Liver (tissue), 9 donors: ENCODE measurements around the gene PPA2. TPM values are rescaled to one million over a fixed set of nuclear protein-coding genes. Genes with fewer than 3 reads are reported as not detected.

Experiments
- DNase-seq: peaks from one replicate; pipeline ENCODE4 v3.0.0-alpha.2; 2017; ENCODE audit warnings: low spot score
- H3K27ac ChIP-seq, 2 donors: one replicate each; pipeline ENCODE4 v1.7.0; 2013; ENCODE audit warnings: inconsistent platforms in 2 of 2, low read length in 2 of 2, control low read depth in 1 of 2, low read depth in 1 of 2, mild to moderate bottlenecking in 1 of 2
- H3K27me3 ChIP-seq, 4 donors: one replicate each; pipeline versions ENCODE4 v1.6.1 to v1.7.0; 2013; ENCODE audit warnings: low read length in 3 of 4, inconsistent platforms in 1 of 4, mild to moderate bottlenecking in 1 of 4, moderate library complexity in 1 of 4; ENCODE audit not compliant: control insufficient read depth in 4 of 4, insufficient read depth in 4 of 4
- H3K36me3 ChIP-seq, 4 donors: one replicate each; pipeline versions ENCODE4 v1.6.1 to v1.7.0; 2013; ENCODE audit warnings: low read length in 3 of 4, mild to moderate bottlenecking in 3 of 4, low read depth in 1 of 4, moderate library complexity in 1 of 4; ENCODE audit not compliant: control insufficient read depth in 4 of 4, insufficient read depth in 3 of 4
- H3K4me1 ChIP-seq, 4 donors: one replicate each; pipeline versions ENCODE4 v1.6.1 to v1.7.0; 2013; ENCODE audit warnings: low read length in 3 of 4, mild to moderate bottlenecking in 3 of 4, moderate library complexity in 1 of 4; ENCODE audit not compliant: control insufficient read depth in 4 of 4, insufficient read depth in 4 of 4
- H3K4me3 ChIP-seq, 3 donors: one replicate each; pipeline versions ENCODE4 v1.6.1 to v1.7.0; 2013; ENCODE audit warnings: low read length in 3 of 3, control low read depth in 1 of 3, low read depth in 1 of 3, mild to moderate bottlenecking in 1 of 3
- H3K9ac ChIP-seq, 2 donors: one replicate each; pipeline ENCODE4 v1.7.0; 2013; ENCODE audit warnings: low read length in 2 of 2, mild to moderate bottlenecking in 2 of 2, moderate library complexity in 2 of 2, control low read depth in 1 of 2, low read depth in 1 of 2
- H3K9me3 ChIP-seq, 4 donors: one replicate each; pipeline versions ENCODE4 v1.6.1 to v1.7.0; 2013; ENCODE audit warnings: low read length in 3 of 4; ENCODE audit not compliant: control insufficient read depth in 4 of 4
- FOXA1 ChIP-seq: IDR thresholded peaks from 2 replicates; pipeline ENCODE4 v1.6.1; 2016; ENCODE audit warnings: antibody characterized with exemption
- GABPA ChIP-seq, 2 donors: IDR thresholded peaks in 1 of 2; conservative IDR thresholded peaks in 1 of 2; 2 replicates each; pipeline ENCODE4 v1.6.1; 2016; ENCODE audit warnings: antibody characterized with exemption in 2 of 2, mild to moderate bottlenecking in 1 of 2, moderate library complexity in 1 of 2
- HNF4A ChIP-seq, 2 donors: conservative IDR thresholded peaks; 2 replicates each; pipeline ENCODE4 v1.6.1; 2016; ENCODE audit warnings: antibody characterized with exemption in 2 of 2, mild to moderate bottlenecking in 2 of 2
- HNF4G ChIP-seq: IDR thresholded peaks from 2 replicates; pipeline ENCODE4 v1.6.1; 2016; ENCODE audit warnings: antibody characterized with exemption
- JUND ChIP-seq, 2 donors: IDR thresholded peaks; 2 replicates each; pipeline ENCODE4 v1.6.1; 2016; ENCODE audit warnings: antibody characterized with exemption in 2 of 2
- MAX ChIP-seq: IDR thresholded peaks from 2 replicates; pipeline ENCODE4 v1.6.1; 2016; ENCODE audit warnings: antibody characterized with exemption
- NR2F2 ChIP-seq: IDR thresholded peaks from 2 replicates; pipeline ENCODE4 v1.6.1; 2016; ENCODE audit warnings: antibody characterized with exemption
- REST ChIP-seq: IDR thresholded peaks from 2 replicates; pipeline ENCODE4 v1.6.1; 2016; ENCODE audit warnings: antibody characterized with exemption, mild to moderate bottlenecking
- RXRA ChIP-seq, 2 donors: IDR thresholded peaks; 2 replicates each; pipeline ENCODE4 v1.6.1; 2017 to 2018; ENCODE audit warnings: antibody characterized with exemption in 2 of 2, mild to moderate bottlenecking in 1 of 2
- SP1 ChIP-seq: IDR thresholded peaks from 2 replicates; pipeline ENCODE4 v1.6.1; 2018; ENCODE audit warnings: antibody characterized with exemption, mild to moderate bottlenecking
- TAF1 ChIP-seq: conservative IDR thresholded peaks from 2 replicates; pipeline ENCODE4 v1.6.1; 2016; ENCODE audit warnings: antibody characterized with exemption, mild to moderate bottlenecking
- YY1 ChIP-seq: IDR thresholded peaks from 2 replicates; pipeline ENCODE4 v1.6.1; 2016; ENCODE audit warnings: antibody characterized with exemption, mild to moderate bottlenecking
- ZBTB33 ChIP-seq: IDR thresholded peaks from 2 replicates; pipeline ENCODE4 v1.6.1; 2016; ENCODE audit warnings: antibody characterized with exemption
- WGBS: extraction: QIAGEN DNeasy Blood & Tissue Kit; methylation state at CpG from one replicate; pipeline ENCODE4 v1.1.7; 2013; 5-methylcytosine and 5-hydroxymethylcytosine counted together
- polyA plus RNA-seq, 2 donors: library from polyadenylated mRNA; stranded (reverse) in 1 of 2; unstranded in 1 of 2; fragments of 200-250 nt in 1 of 2; fragments of >200 nt in 1 of 2; fragmentation: Nextera tagmentation in 1 of 2; extraction: Ambion mirVana in 1 of 2; gene quantifications; one replicate each; pipeline versions ENCODE4 v1.2.1 to v1.2.3, GENCODE V29; 2013 to 2015
- total RNA-seq, 2 donors: library from RNA; depleted of rRNA; stranded (reverse); fragments of >200 nt; gene quantifications; one replicate each; pipeline ENCODE4 v1.2.3, GENCODE V29; 2014
- donor health status: healthy.
- donor health status: healthy.
- donor health status: healthy.
- donor health status: healthy.
- donor health status: healthy.

The PPA2 gene
- total and polyA plus RNA-seq, 4 donors: 48.3 to 102 (median 70.8) TPM

GRCh38 chr4:105490523-105490922 lies 16.7 kb upstream of the PPA2 start:
- WGBS: 76% methylated on average over 1 of the region's 1 CpG
- Histone ChIP-seq H3K27ac (no peak overlapping the region), H3K9me3 (no peaks in the 10 kb centered on the region), H3K4me1 (no peaks in the 10 kb centered on the region), H3K36me3 (no peaks in the 10 kb centered on the region), H3K27me3 (no peaks in the 10 kb centered on the region), H3K4me3 (no peak overlapping the region), H3K9ac (no peak overlapping the region)
- no peak for DNase-seq
- TF ChIP-seq ZBTB33 (no peak), REST (no peak), TAF1 (no peak), MAX (no peak), YY1 (no peak), JUND (IDR thresholded peaks at IDR 0.05) (no peak), RXRA (IDR thresholded peaks at IDR 0.05) (no peak), SP1 (no peak), FOXA1 (no peak), NR2F2 (no peak), HNF4A (conservative IDR thresholded peaks at IDR 0.05) (no peak), HNF4G (no peak), GABPA (IDR thresholded peaks at IDR 0.05 in 1 of 2, conservative IDR thresholded peaks at IDR 0.05 in 1 of 2) (no peak)

GRCh38 chr4:105483840-105484239 lies 10.0 kb upstream of the PPA2 start:
- no peak for DNase-seq
- Histone ChIP-seq H3K27ac (no peak overlapping the region), H3K4me1 (no peaks in the 10 kb centered on the region), H3K4me3 (no peak overlapping the region), H3K27me3 (no peaks in the 10 kb centered on the region), H3K36me3 (no peaks in the 10 kb centered on the region), H3K9me3 (no peaks in the 10 kb centered on the region), H3K9ac (no peak overlapping the region)
- TF ChIP-seq GABPA (IDR thresholded peaks at IDR 0.05 in 1 of 2, conservative IDR thresholded peaks at IDR 0.05 in 1 of 2) (no peak), JUND (IDR thresholded peaks at IDR 0.05) (no peak), NR2F2 (no peak), TAF1 (no peak), SP1 (no peak), YY1 (no peak), REST (no peak), RXRA (IDR thresholded peaks at IDR 0.05) (no peak), HNF4A (conservative IDR thresholded peaks at IDR 0.05) (no peak)
- 77% methylated on average over 3 of the region's 3 CpGs for WGBS
